K562 (cell line): ENCODE data around the gene ANAPC2. TPM values are rescaled to one million over a fixed set of nuclear protein-coding genes. Genes with fewer than 3 reads are reported as not detected.

ENCODE experiments used
- DIDO1 ChIP-seq: fragments of 450-650 bp; IDR thresholded peaks from 2 replicates; pipeline ENCODE4 v1.6.1; 2016; ENCODE audit warnings: low read depth, missing biosample characterization, missing genetic modification characterization
- EP400 ChIP-seq: fragments of 450-650 bp; IDR thresholded peaks from 2 replicates; pipeline ENCODE4 v1.6.1; 2017; ENCODE audit warnings: antibody characterized with exemption, mild to moderate bottlenecking, moderate library complexity
- FOXK2 ChIP-seq, 2 experiments: fragments of 450-650 bp; IDR thresholded peaks in 1 of 2; conservative IDR thresholded peaks in 1 of 2; 2 replicates each; pipeline ENCODE4 v1.6.1; 2016; ENCODE audit warnings: low read depth in 2 of 2, mild to moderate bottlenecking in 1 of 2
- HCFC1 ChIP-seq: IDR thresholded peaks from 2 replicates; pipeline ENCODE4 v1.6.1; 2012; ENCODE audit warnings: low read depth, low read length, improper control_type of control experiment
- HDGF ChIP-seq: fragments of 450-650 bp; IDR thresholded peaks from 2 replicates; pipeline ENCODE4 v1.6.1; 2016
- KDM2B ChIP-seq: fragments of 250-450 bp; sonication (Bioruptor Pico); IDR thresholded peaks from 2 replicates; pipeline ENCODE4 v1.8.0; 2021; ENCODE audit warnings: mild to moderate bottlenecking, moderate library complexity
- MAZ ChIP-seq, 2 experiments: fragments of 450-650 bp in 1 of 2; sonication (generic) in 1 of 2; formaldehyde crosslinking; IDR thresholded peaks in 1 of 2; conservative IDR thresholded peaks in 1 of 2; 2 replicates each; pipeline versions ENCODE4 v1.4.0 to v1.5.0; 2020; ENCODE audit warnings: mild to moderate bottlenecking in 1 of 2, missing genetic modification reagents in 1 of 2
- POLR2G ChIP-seq: fragments of 200-400 bp; formaldehyde crosslinking; IDR thresholded peaks from 2 replicates; pipeline ENCODE4 v1.6.1; 2017; ENCODE audit warnings: low read depth, mild to moderate bottlenecking, antibody characterized with exemption, low read length, moderate library complexity
- POU5F1 ChIP-seq: fragments of 150-350 bp; IDR thresholded peaks from 2 replicates; pipeline ENCODE4 v1.6.1; 2014; ENCODE audit warnings: borderline replicate concordance, low read length, low read depth, mild to moderate bottlenecking; ENCODE audit not compliant: partially characterized antibody
- SIN3B ChIP-seq: fragments of 450-650 bp; IDR thresholded peaks from 2 replicates; pipeline ENCODE4 v1.6.1; 2017; ENCODE audit warnings: low read depth, mild to moderate bottlenecking, moderate library complexity
- TRIM24 ChIP-seq, 2 experiments: fragments of 450-650 bp; IDR thresholded peaks; 2 replicates each; pipeline ENCODE4 v1.6.1; 2016
- YY1 ChIP-seq, 3 experiments: IDR thresholded peaks; 2 replicates each; pipeline ENCODE4 v1.6.1; 2011; ENCODE audit warnings: low read length in 2 of 3, mild to moderate bottlenecking in 2 of 3, moderate library complexity in 2 of 3, borderline replicate concordance in 1 of 3, control low read depth in 1 of 3, low read depth in 1 of 3; ENCODE audit not compliant: insufficient read depth in 3 of 3, insufficient replicate concordance in 2 of 3, control insufficient read depth in 1 of 3, insufficient read length in 1 of 3; ENCODE audit errors: extremely low read depth in 1 of 3
- ZBTB7A ChIP-seq: IDR thresholded peaks from 2 replicates; pipeline ENCODE4 v1.6.1; 2011; ENCODE audit warnings: low read depth, mild to moderate bottlenecking, low read length, moderate library complexity, borderline replicate concordance; ENCODE audit not compliant: control insufficient read depth
- ZNF224 ChIP-seq: sonication (generic); formaldehyde crosslinking; IDR thresholded peaks from 2 replicates; pipeline ENCODE4 v1.8.0; 2022; ENCODE audit warnings: mild to moderate bottlenecking, missing genetic modification reagents
- polyA plus RNA-seq, 8 experiments: library from polyadenylated mRNA; depleted of rRNA in 4 of 8; stranded (reverse) in 5 of 8; unstranded in 3 of 8; fragments of >200 nt; fragmentation: Nextera tagmentation in 2 of 8; fragmentation: Illumina TruSeq in 1 of 8; extraction: Ambion mirVana in 2 of 8; extraction: Trizol in 1 of 8; gene quantifications; 2 replicates each; pipeline versions ENCODE4 v1.2.1 to v1.2.3, GENCODE V29; 2011 to 2014; ENCODE audit warnings: inconsistent platforms in 1 of 8, missing spikeins in 1 of 8
- total RNA-seq, 7 experiments: library from RNA; depleted of rRNA in 6 of 7; stranded (reverse); fragments of >200 nt in 6 of 7; fragmentation: Illumina TruSeq in 2 of 7; extraction: Trizol in 2 of 7; gene quantifications; 2 replicates each; pipeline versions ENCODE4 v1.2.1 to v1.2.3, GENCODE V29; 2011 to 2021; ENCODE audit warnings: low replicate concordance in 1 of 7
- TF ChIP-seq, protein P1 (sequence below): fragments of 200-800 bp; sonication (Bioruptor generic); IDR thresholded peaks from 2 replicates; pipeline ENCODE4 v1.6.1; 2017; ENCODE audit warnings: missing genetic modification characterization, missing compliant biosample characterization
- TF ChIP-seq, protein P2 (sequence below): fragments of 450-650 bp; IDR thresholded peaks from 2 replicates; pipeline ENCODE4 v1.6.1; 2014; ENCODE audit warnings: low read depth, mild to moderate bottlenecking, moderate library complexity, borderline replicate concordance
- TF ChIP-seq, protein P3 (sequence below), 2 experiments: fragments of 250-450 bp in 1 of 2; fragments of 450-650 bp in 1 of 2; sonication (Bioruptor Pico) in 1 of 2; IDR thresholded peaks; 2 replicates each; pipeline versions ENCODE4 v1.6.1 to v1.8.0; 2016 to 2021; ENCODE audit warnings: mild to moderate bottlenecking in 2 of 2, moderate library complexity in 2 of 2, missing compliant biosample characterization in 1 of 2, missing genetic modification characterization in 1 of 2
- TF ChIP-seq, protein P4 (sequence below), 2 experiments: fragments of 450-650 bp; conservative IDR thresholded peaks; 2 replicates each; pipeline ENCODE4 v1.6.1; 2017; ENCODE audit warnings: mild to moderate bottlenecking in 2 of 2, moderate library complexity in 2 of 2

The ANAPC2 gene
- total and polyA plus RNA-seq, 9 of the 15 experiments (the other 6 are each of a cell fraction or from before 2014, with no cell fraction given): 0.11 to 56.5 (median 17.1) TPM; not detected in 1

DNA sequence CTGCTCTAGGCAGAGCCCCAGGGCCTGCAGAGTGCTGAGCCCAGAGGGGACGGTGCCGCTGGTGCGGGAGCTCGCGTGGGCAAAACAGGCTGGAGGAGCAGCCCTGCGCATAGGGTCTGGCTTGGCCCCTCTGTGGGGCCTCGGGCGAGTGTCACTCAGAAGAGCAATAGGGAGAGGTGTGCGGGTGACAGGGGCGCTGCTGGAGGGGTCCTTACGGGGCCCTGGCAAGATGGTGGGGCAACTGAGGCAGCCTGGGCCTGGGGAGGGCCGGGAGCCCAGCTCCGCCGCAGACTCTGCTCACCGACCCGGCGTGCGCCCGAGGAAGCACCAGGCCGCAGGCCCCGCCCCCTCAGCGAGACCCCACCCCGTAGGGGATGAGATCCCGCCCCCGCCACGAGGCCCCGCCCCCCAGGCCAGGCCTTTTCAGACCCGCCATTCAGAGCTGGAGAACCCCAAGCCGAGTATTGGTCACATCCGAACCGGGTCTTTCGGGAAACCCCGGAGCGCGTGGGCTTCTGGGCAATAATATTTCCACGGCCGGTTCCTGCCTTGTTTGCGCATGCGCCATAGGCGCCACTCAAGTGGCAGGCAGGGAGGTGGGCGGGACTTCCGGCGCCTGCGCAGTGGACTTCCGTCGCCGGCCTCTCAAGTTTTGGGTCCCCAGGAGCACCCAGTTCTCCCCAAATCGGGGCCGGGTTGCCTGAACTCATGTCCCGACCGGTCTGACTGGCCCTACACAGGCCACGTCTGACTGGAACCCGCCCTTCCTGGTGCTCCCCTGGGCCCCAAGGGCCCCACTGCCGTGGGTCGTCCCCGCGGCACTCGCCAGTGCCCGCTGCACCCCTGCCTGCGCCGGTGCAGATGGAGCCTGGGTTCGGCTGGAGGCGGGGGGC is 35.0 kb upstream of the ANAPC2 start (continued):
- TF ChIP-seq, protein P1, sequence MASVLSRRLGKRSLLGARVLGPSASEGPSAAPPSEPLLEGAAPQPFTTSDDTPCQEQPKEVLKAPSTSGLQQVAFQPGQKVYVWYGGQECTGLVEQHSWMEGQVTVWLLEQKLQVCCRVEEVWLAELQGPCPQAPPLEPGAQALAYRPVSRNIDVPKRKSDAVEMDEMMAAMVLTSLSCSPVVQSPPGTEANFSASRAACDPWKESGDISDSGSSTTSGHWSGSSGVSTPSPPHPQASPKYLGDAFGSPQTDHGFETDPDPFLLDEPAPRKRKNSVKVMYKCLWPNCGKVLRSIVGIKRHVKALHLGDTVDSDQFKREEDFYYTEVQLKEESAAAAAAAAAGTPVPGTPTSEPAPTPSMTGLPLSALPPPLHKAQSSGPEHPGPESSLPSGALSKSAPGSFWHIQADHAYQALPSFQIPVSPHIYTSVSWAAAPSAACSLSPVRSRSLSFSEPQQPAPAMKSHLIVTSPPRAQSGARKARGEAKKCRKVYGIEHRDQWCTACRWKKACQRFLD (CRISPR knock-in tag): 0 out of 2 replicates have a peak, but pooled peaks have one; percentile 4
- TF ChIP-seq SIN3B (peak; percentile 81), HDGF (0 out of 2 replicates have a peak, but pooled peaks have one; percentile 56), POU5F1 (no peak), ZNF224 (CRISPR knock-in tag) (no peak), POLR2G (peak; percentile 86), HCFC1 (peak; percentile 72), ZBTB7A (peak; percentile 50), FOXK2 (conservative IDR thresholded peaks at IDR 0.05 in 1 of 2, IDR thresholded peaks at IDR 0.05 in 1 of 2; ENCODE audit: low read depth in 2 of 2) (peak in 1 of 2 experiments; percentile 55; a peak in 1 of 4 replicates), DIDO1 (tag) (peak; percentile 15; the same call in 1 of the 2 replicates), TRIM24 (IDR thresholded peaks at IDR 0.05) (peak in 1 of 2 experiments; percentile 81; a peak in 2 of 4 replicates), EP400 (peak; percentile 67; the same call in 1 of the 2 replicates), MAZ (CRISPR knock-in tag; conservative IDR thresholded peaks at IDR 0.05 in 1 of 2, IDR thresholded peaks at IDR 0.05 in 1 of 2) (peak; percentile 16 to 50; a peak in 3 of 4 replicates), YY1 (IDR thresholded peaks at IDR 0.05; ENCODE audit: borderline replicate concordance in 1 of 3, control insufficient read depth in 1 of 3, extremely low read depth in 1 of 3, insufficient read depth in 3 of 3, insufficient read length in 1 of 3, insufficient replicate concordance in 2 of 3, low read depth in 1 of 3, low read length in 2 of 3) (peak in 2 of 3 experiments; percentile 82 to 83), KDM2B (CRISPR knock-in tag) (0 out of 2 replicates have a peak, but pooled peaks have one; percentile 48)
- TF ChIP-seq, protein P2, sequence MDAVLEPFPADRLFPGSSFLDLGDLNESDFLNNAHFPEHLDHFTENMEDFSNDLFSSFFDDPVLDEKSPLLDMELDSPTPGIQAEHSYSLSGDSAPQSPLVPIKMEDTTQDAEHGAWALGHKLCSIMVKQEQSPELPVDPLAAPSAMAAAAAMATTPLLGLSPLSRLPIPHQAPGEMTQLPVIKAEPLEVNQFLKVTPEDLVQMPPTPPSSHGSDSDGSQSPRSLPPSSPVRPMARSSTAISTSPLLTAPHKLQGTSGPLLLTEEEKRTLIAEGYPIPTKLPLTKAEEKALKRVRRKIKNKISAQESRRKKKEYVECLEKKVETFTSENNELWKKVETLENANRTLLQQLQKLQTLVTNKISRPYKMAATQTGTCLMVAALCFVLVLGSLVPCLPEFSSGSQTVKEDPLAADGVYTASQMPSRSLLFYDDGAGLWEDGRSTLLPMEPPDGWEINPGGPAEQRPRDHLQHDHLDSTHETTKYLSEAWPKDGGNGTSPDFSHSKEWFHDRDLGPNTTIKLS: peak; percentile 49; the same call in 1 of the 2 replicates
- TF ChIP-seq, protein P3, sequence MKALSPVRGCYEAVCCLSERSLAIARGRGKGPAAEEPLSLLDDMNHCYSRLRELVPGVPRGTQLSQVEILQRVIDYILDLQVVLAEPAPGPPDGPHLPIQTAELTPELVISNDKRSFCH (CRISPR knock-in tag; IDR thresholded peaks at IDR 0.05): no peak
- TF ChIP-seq, protein P3 (tag; IDR thresholded peaks at IDR 0.05): 0 out of 2 replicates have a peak, but pooled peaks have one; percentile 32
- TF ChIP-seq, protein P4, sequence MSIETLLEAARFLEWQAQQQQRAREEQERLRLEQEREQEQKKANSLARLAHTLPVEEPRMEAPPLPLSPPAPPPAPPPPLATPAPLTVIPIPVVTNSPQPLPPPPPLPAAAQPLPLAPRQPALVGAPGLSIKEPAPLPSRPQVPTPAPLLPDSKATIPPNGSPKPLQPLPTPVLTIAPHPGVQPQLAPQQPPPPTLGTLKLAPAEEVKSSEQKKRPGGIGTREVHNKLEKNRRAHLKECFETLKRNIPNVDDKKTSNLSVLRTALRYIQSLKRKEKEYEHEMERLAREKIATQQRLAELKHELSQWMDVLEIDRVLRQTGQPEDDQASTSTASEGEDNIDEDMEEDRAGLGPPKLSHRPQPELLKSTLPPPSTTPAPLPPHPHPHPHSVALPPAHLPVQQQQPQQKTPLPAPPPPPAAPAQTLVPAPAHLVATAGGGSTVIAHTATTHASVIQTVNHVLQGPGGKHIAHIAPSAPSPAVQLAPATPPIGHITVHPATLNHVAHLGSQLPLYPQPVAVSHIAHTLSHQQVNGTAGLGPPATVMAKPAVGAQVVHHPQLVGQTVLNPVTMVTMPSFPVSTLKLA (conservative IDR thresholded peaks at IDR 0.05): peak; percentile 72 to 77
